OCI-LY1 (cell line): ENCODE data around the gene KRT3.

Source experiments
- H2AFZ ChIP-seq: fragments of 200-600 bp; sonication (generic), shearing (Covaris generic); 2 replicates; pipeline ENCODE4 v1.6.0; 2014; ENCODE audit warnings: antibody characterized with exemption, mild to moderate bottlenecking, low read length
- H3F3A ChIP-seq: fragments of 200-600 bp; sonication (generic), shearing (Covaris generic); 2 replicates; pipeline ENCODE4 v1.6.0; 2014; ENCODE audit warnings: mild to moderate bottlenecking, antibody characterized with exemption, low read length, moderate library complexity; ENCODE audit not compliant: insufficient read depth
- H3K27ac ChIP-seq: fragments of 200-600 bp; sonication (generic); 2 replicates; pipeline ENCODE4 v1.5.1; 2014; ENCODE audit warnings: low read length, mixed run types, mild to moderate bottlenecking, low read depth; ENCODE audit not compliant: poor library complexity, severe bottlenecking
- H3K27me3 ChIP-seq: fragments of 200-600 bp; sonication (generic); 2 replicates; pipeline ENCODE4 v1.6.0; 2014; ENCODE audit warnings: antibody characterized with exemption, mild to moderate bottlenecking, low read length, moderate library complexity; ENCODE audit not compliant: insufficient read depth
- H3K36me3 ChIP-seq: fragments of 200-600 bp; sonication (generic); 2 replicates; pipeline ENCODE4 v1.6.1; 2014; ENCODE audit warnings: mild to moderate bottlenecking, antibody characterized with exemption, low read length, moderate library complexity, mixed read lengths; ENCODE audit not compliant: insufficient read depth
- H3K4me1 ChIP-seq: fragments of 200-600 bp; sonication (generic); 2 replicates; pipeline ENCODE4 v1.5.1; 2014; ENCODE audit warnings: mild to moderate bottlenecking, low read length, moderate library complexity; ENCODE audit not compliant: insufficient read depth, severe bottlenecking
- H3K4me2 ChIP-seq: fragments of 200-600 bp; sonication (generic), shearing (Covaris generic); 2 replicates; pipeline ENCODE4 v1.6.1; 2014; ENCODE audit warnings: low read length
- H3K4me3 ChIP-seq: fragments of 200-600 bp; sonication (generic); 2 replicates; pipeline ENCODE4 v1.5.1; 2014; ENCODE audit warnings: low read length, low read depth, mild to moderate bottlenecking, mixed read lengths; ENCODE audit not compliant: poor library complexity, severe bottlenecking
- H3K79me2 ChIP-seq: fragments of 200-600 bp; shearing (Covaris generic); 2 replicates; pipeline ENCODE4 v1.6.1; 2016; ENCODE audit warnings: mixed run types, low read length, mixed read lengths; ENCODE audit not compliant: insufficient read depth
- H3K9ac ChIP-seq: fragments of 200-600 bp; sonication (generic), shearing (Covaris generic); 2 replicates; pipeline ENCODE4 v1.6.1; 2014; ENCODE audit warnings: mild to moderate bottlenecking, low read length, mixed read lengths
- H3K9me2 ChIP-seq: fragments of 200-600 bp; sonication (generic), shearing (Covaris generic); 2 replicates; pipeline ENCODE4 v1.6.1; 2014; ENCODE audit warnings: low read depth, mild to moderate bottlenecking, low read length, mixed read lengths
- H3K9me3 ChIP-seq: fragments of 200-600 bp; shearing (Covaris generic); 2 replicates; pipeline ENCODE4 v1.6.1; 2014; ENCODE audit warnings: low read length, mixed read lengths
- H4K20me1 ChIP-seq: fragments of 200-600 bp; sonication (generic), shearing (Covaris generic); 2 replicates; pipeline ENCODE4 v1.6.0; 2016; ENCODE audit warnings: mild to moderate bottlenecking, low read length; ENCODE audit not compliant: insufficient read depth
- CTCF ChIP-seq: fragments of 200-600 bp; sonication (generic), shearing (Covaris generic); IDR thresholded peaks from 2 replicates; pipeline ENCODE4 v1.5.1; 2017; ENCODE audit warnings: mild to moderate bottlenecking, antibody characterized with exemption, low read length, moderate library complexity, mixed read lengths
- EZH2 ChIP-seq: fragments of 200-600 bp; sonication (generic), shearing (Covaris generic); IDR thresholded peaks from 2 replicates; pipeline ENCODE4 v1.8.0; 2017; ENCODE audit warnings: borderline replicate concordance, mixed run types, mild to moderate bottlenecking, antibody characterized with exemption, low read length, moderate library complexity, mixed read lengths

The KRT3 gene

GRCh38 chr12:52836491-52837412 is 40.8 kb upstream of the KRT3 start:
- Histone ChIP-seq H3F3A (no peaks in the 10 kb centered on the region), H3K4me3 (no peak overlapping the region), H3K27ac (no peak overlapping the region), H3K9me2 (no peaks in the 10 kb centered on the region), H3K9ac (no peak overlapping the region), H3K36me3 (no peaks in the 10 kb centered on the region), H3K9me3 (no peaks in the 10 kb centered on the region), H3K79me2 (no peaks in the 10 kb centered on the region), H4K20me1 (no peaks in the 10 kb centered on the region), H3K4me2 (no peak overlapping the region), H2AFZ (no peak overlapping the region), H3K27me3 (peaks cover 5% of the 10 kb centered on the region; the same call in 1 of the 2 replicates), H3K4me1 (no peaks in the 10 kb centered on the region)
- no peak for TF ChIP-seq CTCF
- no peak for TF ChIP-seq EZH2

- Histone ChIP-seq H3K27me3 (peaks cover 9% of the 10 kb centered on the region; the same call in 1 of the 2 replicates), H2AFZ (no peak overlapping the region), H3K27ac (no peak overlapping the region), H4K20me1 (no peaks in the 10 kb centered on the region), H3K79me2 (no peaks in the 10 kb centered on the region), H3K36me3 (no peaks in the 10 kb centered on the region), H3K4me2 (no peak overlapping the region), H3F3A (no peaks in the 10 kb centered on the region), H3K4me3 (no peak overlapping the region), H3K9me2 (no peaks in the 10 kb centered on the region), H3K4me1 (no peaks in the 10 kb centered on the region), H3K9me3 (no peaks in the 10 kb centered on the region), H3K9ac (no peak overlapping the region)
- TF ChIP-seq EZH2 (no peak), CTCF (no peak)
Observed at GRCh38 chr12:52836042-52836466, 40.1 kb upstream of the KRT3 start.

- TF ChIP-seq CTCF, result no peak
- TF ChIP-seq EZH2, result no peak
- no peaks in the 10 kb centered on the region for H4K20me1 ChIP-seq
- no peak overlapping the region for H2AFZ ChIP-seq
- H3K27ac ChIP-seq, result no peak overlapping the region
- H3K79me2 ChIP-seq, result no peaks in the 10 kb centered on the region
- H3K36me3 ChIP-seq, result no peaks in the 10 kb centered on the region
- no peaks in the 10 kb centered on the region for H3K9me2 ChIP-seq
- H3K4me1 ChIP-seq, result no peaks in the 10 kb centered on the region
- H3K27me3 ChIP-seq, result peaks cover 9% of the 10 kb centered on the region; the same call in 1 of the 2 replicates
- no peaks in the 10 kb centered on the region for H3F3A ChIP-seq
- H3K4me2 ChIP-seq, result no peak overlapping the region
- H3K9ac ChIP-seq, result no peak overlapping the region
- H3K9me3 ChIP-seq, result no peaks in the 10 kb centered on the region
- H3K4me3 ChIP-seq, result no peak overlapping the region
Observed at GRCh38 chr12:52835271-52836041, 39.5 kb upstream of the KRT3 start.
